Gastroesophageal sphincter (tissue), 4 donors: ENCODE data around the gene KLHL29. TPM values are rescaled to one million over a fixed set of nuclear protein-coding genes. Genes with fewer than 3 reads are reported as not detected.
A peak's percentile ranks its signal among the peaks of the same experiment; 100 is the strongest.

Experiments
- ATAC-seq: fragments of 150-250 bp; one replicate; pipeline ENCODE4 v1.9.1; 2016; ENCODE audit warnings: mild to moderate bottlenecking, moderate library complexity
- H3K27ac ChIP-seq, 4 donors: fragments of 200-600 bp; sonication (generic) in 3 of 4; 1 replicate in 3 of 4; 2 replicates in 1 of 4; pipeline ENCODE4 v1.5.1; 2016 to 2019
- H3K27me3 ChIP-seq: fragments of 200-600 bp; sonication (generic); one replicate; pipeline ENCODE4 v1.5.1; 2019
- H3K36me3 ChIP-seq, 2 donors: fragments of 200-600 bp; sonication (generic); one replicate each; pipeline ENCODE4 v1.5.1; 2019; ENCODE audit warnings: control low read depth in 1 of 2
- H3K4me1 ChIP-seq, 3 donors: fragments of 200-600 bp; sonication (generic); 1 replicate in 2 of 3; 2 replicates in 1 of 3; pipeline ENCODE4 v1.5.1; 2016 to 2019; ENCODE audit warnings: control low read depth in 2 of 3
- H3K4me3 ChIP-seq, 2 donors: fragments of 200-600 bp; sonication (generic); one replicate each; pipeline ENCODE4 v1.5.1; 2019; ENCODE audit warnings: mild to moderate bottlenecking in 1 of 2, moderate library complexity in 1 of 2
- H3K9me3 ChIP-seq, 3 donors: fragments of 200-600 bp; sonication (generic); one replicate each; pipeline ENCODE4 v1.5.1; 2017 to 2019; ENCODE audit warnings: control low read depth in 2 of 3
- EP300 ChIP-seq: sonication (generic); formaldehyde crosslinking; IDR thresholded peaks from one replicate; pipeline ENCODE4 v1.6.1; 2017; ENCODE audit warnings: antibody characterized with exemption, mild to moderate bottlenecking
- POLR2A ChIP-seq, 2 donors: fragments of 450-650 bp; IDR thresholded peaks; one replicate each; pipeline ENCODE4 v1.6.1; 2017; ENCODE audit warnings: antibody characterized with exemption in 2 of 2, mild to moderate bottlenecking in 2 of 2, moderate library complexity in 1 of 2
- POLR2AphosphoS5 ChIP-seq: sonication (generic); formaldehyde crosslinking; IDR thresholded peaks from one replicate; pipeline ENCODE4 v1.6.1; 2017; ENCODE audit warnings: antibody characterized with exemption
- WGBS, 2 donors: methylation state at CpG; one replicate each; pipeline ENCODE4 v1.1.5; 2018; ENCODE audit warnings: low coverage in 1 of 2; 5-methylcytosine and 5-hydroxymethylcytosine counted together
- total RNA-seq, 4 donors: library from RNA; depleted of rRNA; stranded (reverse); fragments of >200 nt; gene quantifications; one replicate each; pipeline ENCODE4 v1.1.0, GENCODE V29; 2016
- TF ChIP-seq, protein P1 (sequence below), 4 experiments: fragments of 200-600 bp in 2 of 4; fragments of 450-650 bp in 2 of 4; sonication (generic) in 1 of 4; IDR thresholded peaks; one replicate each; pipeline ENCODE4 v1.5.1; 2017 to 2019; ENCODE audit warnings: antibody characterized with exemption in 4 of 4, mild to moderate bottlenecking in 2 of 4, moderate library complexity in 2 of 4

KLHL29 gene
- total RNA-seq, 4 donors from 2014 or later, result 15.2 to 31.5 (median 24.2) TPM

- peaks cover 0 to 77% of the 10 kb centered on the region in 2 donors for H3K36me3 ChIP-seq
- no peak for ATAC-seq
- no peak overlapping the region for H3K4me3 ChIP-seq
- H3K27me3 ChIP-seq, result no peaks in the 10 kb centered on the region
- no peaks in the 10 kb centered on the region for H3K9me3 ChIP-seq
- TF ChIP-seq EP300, result no peak
- no peak for TF ChIP-seq POLR2AphosphoS5
- no peak for TF ChIP-seq POLR2A (IDR thresholded peaks at IDR 0.05)
- TF ChIP-seq, protein P1, sequence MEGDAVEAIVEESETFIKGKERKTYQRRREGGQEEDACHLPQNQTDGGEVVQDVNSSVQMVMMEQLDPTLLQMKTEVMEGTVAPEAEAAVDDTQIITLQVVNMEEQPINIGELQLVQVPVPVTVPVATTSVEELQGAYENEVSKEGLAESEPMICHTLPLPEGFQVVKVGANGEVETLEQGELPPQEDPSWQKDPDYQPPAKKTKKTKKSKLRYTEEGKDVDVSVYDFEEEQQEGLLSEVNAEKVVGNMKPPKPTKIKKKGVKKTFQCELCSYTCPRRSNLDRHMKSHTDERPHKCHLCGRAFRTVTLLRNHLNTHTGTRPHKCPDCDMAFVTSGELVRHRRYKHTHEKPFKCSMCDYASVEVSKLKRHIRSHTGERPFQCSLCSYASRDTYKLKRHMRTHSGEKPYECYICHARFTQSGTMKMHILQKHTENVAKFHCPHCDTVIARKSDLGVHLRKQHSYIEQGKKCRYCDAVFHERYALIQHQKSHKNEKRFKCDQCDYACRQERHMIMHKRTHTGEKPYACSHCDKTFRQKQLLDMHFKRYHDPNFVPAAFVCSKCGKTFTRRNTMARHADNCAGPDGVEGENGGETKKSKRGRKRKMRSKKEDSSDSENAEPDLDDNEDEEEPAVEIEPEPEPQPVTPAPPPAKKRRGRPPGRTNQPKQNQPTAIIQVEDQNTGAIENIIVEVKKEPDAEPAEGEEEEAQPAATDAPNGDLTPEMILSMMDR (IDR thresholded peaks at IDR 0.05), result no peak
- peak overlapping the region in 1 of 4 donors; percentile 40 for H3K27ac ChIP-seq
- 100% methylated on average over 1 of the region's 11 CpGs; no CpG with 5 or more reads in 1 of the 2 donors for WGBS, 2 donors
- peaks cover 0 to 15% (median 0%) of the 10 kb centered on the region in 3 donors for H3K4me1 ChIP-seq
Observed at GRCh38 chr2:23689131-23689700, 304.2 kb downstream of the KLHL29 start.

DNA sequence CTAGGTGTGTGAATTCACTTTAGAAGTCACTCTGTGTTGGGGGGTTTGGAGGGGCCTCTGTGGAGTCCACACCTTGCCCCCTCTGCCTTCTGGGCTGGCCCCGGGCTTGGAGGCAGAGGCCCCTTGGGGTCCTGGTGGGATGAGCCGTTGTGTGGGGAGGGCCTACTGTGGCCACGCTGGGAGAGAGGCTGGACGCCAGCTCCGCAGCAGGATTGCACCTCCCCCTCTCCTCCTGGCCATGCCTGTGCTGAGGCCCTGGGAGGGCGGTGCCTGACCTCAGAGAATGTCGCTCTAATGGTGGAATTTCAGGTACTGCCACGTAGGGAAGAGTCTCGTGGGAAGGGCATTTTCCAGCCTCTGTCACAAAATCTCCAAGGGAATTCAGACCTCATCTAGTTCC lies 304.9 kb downstream of the KLHL29 start:
- TF ChIP-seq POLR2AphosphoS5 (no peak), POLR2A (IDR thresholded peaks at IDR 0.05) (no peak), EP300 (no peak)
- TF ChIP-seq, protein P1 (IDR thresholded peaks at IDR 0.05), result no peak
- 90% methylated on average over 4 of the region's 9 CpGs; no CpG with 5 or more reads in 1 of the 2 donors for WGBS, 2 donors
- Histone ChIP-seq H3K4me3 (no peak overlapping the region), H3K27me3 (no peaks in the 10 kb centered on the region), H3K36me3 (peaks cover 0 to 84% of the 10 kb centered on the region in 2 donors), H3K4me1 (peaks cover 0 to 8% (median 0%) of the 10 kb centered on the region in 3 donors), H3K9me3 (no peaks in the 10 kb centered on the region), H3K27ac (peak overlapping the region in 2 of 4 donors; percentile 9 to 40)
- no peak for ATAC-seq

GRCh38 chr2:23690421-23691105 lies 305.6 kb downstream of the KLHL29 start:
- Histone ChIP-seq H3K4me1 (peaks cover 0 to 1% (median 0%) of the 10 kb centered on the region in 3 donors), H3K27me3 (no peaks in the 10 kb centered on the region), H3K9me3 (no peaks in the 10 kb centered on the region), H3K27ac (peak overlapping the region in 2 of 4 donors; percentile 9 to 40), H3K4me3 (no peak overlapping the region), H3K36me3 (peaks cover 0 to 86% of the 10 kb centered on the region in 2 donors)
- ATAC-seq, result no peak
- 78% methylated on average over 19 of the region's 31 CpGs; no CpG with 5 or more reads in 1 of the 2 donors for WGBS, 2 donors
- no peak for TF ChIP-seq POLR2A (IDR thresholded peaks at IDR 0.05)
- no peak for TF ChIP-seq EP300
- TF ChIP-seq POLR2AphosphoS5, result no peak
- TF ChIP-seq, protein P1 (IDR thresholded peaks at IDR 0.05), result no peak

DNA sequence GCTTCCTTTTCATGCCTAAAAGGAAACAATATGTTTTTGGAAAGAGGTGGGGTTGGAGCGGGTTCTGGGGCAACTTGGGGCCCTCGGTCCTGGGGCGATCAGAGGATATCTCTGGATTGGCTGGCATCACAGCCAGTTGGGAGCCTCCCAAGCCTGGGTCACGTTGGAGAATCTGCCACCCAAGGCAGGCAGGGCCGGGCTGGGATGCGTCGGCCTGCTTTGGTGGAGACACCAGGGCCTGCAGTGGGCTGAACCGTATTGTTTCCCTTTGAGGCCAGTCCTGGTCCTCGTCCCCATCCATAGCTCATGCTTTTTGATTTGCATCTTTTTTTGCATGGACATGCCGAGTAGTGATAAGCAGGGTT lies 306.1 kb downstream of the KLHL29 start:
- Histone ChIP-seq H3K36me3 (peaks cover 0 to 86% of the 10 kb centered on the region in 2 donors), H3K27ac (peak overlapping the region in 1 of 4 donors; percentile 10), H3K4me3 (no peak overlapping the region), H3K9me3 (no peaks in the 10 kb centered on the region), H3K27me3 (no peaks in the 10 kb centered on the region), H3K4me1 (no peaks in the 10 kb centered on the region)
- ATAC-seq, result no peak
- WGBS, 2 donors, result 100% methylated on average over 2 of the region's 10 CpGs
- TF ChIP-seq EP300 (no peak), POLR2A (IDR thresholded peaks at IDR 0.05) (no peak), POLR2AphosphoS5 (no peak)
- TF ChIP-seq, protein P1 (IDR thresholded peaks at IDR 0.05), result no peak
